HG03571 (cell line): ENCODE measurements around the gene NUP210L.
A peak's percentile ranks its signal among the peaks of the same experiment; 100 is the strongest.

Experiments used
- ATAC-seq: cut with Tn5 transposase; IDR thresholded peaks from one replicate; pipeline ENCODE4 v1.9.1; 2021; ENCODE audit not compliant: unreplicated experiment

NUP210L gene

DNA sequence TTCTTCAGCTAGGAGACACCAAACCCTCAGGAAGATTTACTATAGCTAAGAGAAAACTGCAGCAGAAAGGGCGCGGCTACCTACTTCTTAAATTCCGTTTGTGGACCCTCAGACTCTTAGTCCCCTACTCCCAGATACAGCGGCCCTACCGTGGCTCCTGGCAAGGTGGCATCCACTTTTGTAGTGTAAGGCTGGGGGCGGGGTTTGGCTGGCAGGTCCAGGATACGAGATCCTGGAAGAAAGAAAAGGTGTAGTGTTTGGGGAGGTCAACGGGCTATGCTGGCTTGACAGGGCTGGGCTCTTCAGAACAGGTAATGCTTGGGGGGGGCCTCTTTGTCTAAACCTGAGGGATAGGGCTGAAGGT is 186.9 kb downstream of the NUP210L start:
- no peak for ATAC-seq

DNA sequence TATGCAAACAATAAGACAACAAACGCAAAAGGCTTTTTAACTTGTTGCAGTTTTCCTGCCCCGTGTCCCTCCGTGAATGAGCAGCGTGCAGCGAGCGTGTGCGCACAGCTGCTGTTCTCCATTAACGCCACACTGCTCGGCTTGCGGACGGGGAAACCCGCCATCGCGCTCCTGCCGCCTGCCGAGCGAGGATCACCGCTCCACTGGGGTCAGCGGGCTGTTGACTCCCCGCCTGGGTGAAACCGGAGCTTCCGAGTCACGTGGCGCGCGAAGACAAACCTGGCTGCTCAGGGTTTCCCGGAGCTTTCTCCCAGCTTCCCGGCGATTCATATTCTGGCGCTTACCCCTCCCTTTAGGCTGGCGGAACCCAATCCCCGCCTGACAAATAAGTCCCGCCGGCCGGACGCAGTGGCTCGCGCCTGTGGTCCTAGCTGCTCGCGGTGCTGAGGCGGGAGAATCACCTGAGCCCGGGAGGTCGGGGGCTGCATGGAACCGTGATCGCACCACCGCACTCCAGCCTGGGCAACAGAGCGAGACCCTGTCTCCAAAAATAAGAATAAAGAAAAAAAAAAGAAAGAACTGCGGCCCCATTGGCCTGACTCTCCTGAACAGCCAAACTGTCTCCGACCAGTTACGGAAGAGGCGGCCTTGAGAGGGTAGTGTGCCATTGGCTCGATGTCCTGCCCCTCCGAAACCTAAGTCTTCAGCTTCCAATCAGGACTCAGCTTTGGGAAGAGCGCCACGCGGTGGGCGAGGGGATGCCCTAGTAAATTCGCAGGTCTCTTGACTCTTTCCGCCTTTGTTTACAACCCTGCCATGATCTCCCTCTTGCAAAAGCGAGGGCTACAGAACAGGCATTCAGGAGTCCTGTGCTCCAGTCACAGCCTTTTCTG is 187.5 kb downstream of the NUP210L start, which contains the start of gene CREB3L4:
Gene CREB3L4 (plus strand): TSS at position 796 of the 893 bp plus-strand sequence. CDS start 624 bp downstream, outside the sequence.
- peak; percentile 61 for ATAC-seq

DNA sequence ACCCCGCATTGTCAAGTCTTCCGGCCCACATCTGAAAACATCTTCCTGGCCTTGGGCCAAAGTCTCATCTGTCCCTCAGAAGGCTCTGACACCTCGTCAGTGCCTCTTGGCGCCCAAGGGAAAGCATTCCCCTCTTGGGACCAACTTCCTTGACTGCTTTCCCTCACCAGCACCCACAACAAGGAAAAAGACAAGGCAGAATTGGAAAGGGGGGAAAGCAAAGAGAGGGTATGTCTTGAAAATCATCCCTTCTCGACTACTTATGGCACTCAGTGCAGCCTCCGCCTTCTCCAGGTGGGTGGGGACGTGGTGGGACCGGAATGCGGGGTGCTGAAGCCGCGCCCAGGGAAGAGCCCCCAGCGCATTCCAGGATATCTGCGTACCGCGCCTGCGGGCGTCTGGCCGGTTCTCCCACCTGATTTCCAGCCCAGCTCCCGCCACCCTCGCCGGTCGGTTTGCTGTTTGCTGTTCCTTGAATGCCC is 191.0 kb downstream of the NUP210L start:
- peak; percentile 2 for ATAC-seq

DNA sequence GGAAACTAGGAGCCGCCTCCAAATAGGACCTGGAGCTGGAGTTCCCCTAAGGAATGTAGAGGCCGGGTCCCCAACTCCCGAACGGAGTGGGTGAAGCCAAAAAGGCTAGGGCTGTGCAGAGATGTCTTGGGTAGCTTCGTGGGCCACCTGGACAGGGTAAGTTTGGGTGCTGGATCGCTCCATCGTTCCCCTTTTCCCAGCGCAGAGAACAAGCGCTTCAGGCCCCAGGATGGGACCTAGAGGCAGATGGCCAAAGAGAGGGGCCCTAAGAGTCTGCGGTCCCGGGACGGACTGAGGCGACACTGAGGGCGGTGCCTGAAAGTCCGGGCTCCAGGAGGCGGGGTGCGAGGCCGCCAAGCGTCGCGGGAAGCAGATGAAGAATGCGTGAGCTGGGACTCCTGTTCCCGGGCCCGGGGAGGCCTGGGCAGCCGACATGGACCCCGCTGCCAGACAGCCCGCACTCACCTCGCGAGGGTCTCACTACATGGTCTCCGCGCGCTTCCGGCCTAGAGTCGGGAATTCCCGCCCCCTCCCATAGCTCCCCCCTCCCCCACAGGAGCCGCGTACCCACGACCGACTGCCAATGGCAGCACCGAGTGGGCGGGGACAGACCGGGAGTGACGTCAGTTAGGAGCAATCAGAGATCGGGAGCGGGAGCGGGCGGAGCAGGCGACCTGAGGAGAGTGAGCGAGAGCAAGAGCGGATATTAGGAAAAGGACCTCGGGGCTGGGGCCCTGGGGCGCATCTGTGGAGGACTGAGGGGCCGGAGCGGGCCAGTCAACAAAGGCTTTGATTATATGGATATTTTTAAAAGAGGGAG is 191.6 kb downstream of the NUP210L start, which contains the start of gene SLC39A1:
Gene SLC39A1 (minus strand): TSS at position 508 of the 820 bp plus-strand sequence. CDS start 822 bp downstream, outside the sequence.
- peak; percentile 35 for ATAC-seq

DNA sequence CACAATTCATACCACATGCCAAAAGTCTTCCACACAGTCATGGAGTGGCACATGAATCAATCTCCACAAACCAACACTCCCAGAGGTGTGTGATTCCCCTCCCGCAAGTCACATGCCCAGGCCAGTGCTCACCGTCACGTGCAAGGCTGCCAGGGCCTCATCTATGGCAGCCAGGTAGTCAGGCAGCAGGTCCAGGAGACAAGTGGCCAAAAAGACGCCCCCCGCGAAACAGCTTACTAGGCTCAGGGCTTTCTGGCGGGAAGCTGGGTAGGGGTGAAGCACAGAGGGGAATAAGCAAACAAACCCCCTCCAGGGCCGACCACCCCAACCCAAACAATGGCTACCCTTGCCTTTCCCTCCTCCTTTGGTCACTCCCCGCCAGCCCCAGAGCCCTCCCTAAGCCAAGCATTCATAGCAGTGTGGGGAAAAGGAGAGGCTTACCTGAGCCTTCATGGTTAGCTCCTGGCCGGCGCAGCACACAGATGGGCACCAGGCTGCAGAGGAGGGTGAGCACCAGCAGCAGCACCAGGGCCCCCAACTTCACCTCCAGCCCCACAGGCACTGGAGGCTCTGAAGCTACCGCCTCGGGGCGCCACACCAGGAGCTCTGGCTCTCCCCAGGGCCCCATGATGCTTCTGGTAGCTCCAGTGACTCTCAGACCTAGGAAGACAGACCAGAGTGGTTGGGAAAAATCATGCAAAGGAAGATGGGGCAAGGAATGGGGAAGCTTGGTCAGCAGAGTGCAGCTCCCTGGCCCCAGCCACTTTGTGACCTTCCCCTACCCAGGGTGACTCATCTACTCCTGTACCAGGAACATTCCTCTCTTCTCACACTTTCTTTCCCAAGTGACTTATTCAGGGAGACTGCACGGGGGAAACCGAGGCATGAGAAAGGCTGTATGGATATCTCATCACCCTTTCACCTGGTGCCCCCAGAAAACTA is 192.5 kb downstream of the NUP210L start:
- no peak for ATAC-seq

DNA sequence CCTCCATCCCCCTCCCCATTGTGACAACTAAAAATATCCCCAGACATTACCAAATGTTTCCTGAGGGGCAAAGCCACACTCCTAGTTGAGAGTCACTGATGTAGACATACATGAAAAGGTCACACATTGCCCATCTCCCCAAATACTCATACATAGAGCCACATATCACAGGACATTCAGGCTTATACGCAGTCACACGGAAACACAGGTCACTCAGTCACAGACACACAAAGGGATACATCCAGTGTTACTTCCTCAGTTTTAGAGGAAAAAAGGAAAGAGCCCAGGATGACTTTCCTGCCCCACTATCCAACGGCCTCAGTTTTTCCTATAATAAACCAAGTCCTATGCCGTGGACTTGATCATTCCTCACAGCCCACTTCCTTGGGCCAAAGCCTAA is 193.5 kb downstream of the NUP210L start:
- no peak for ATAC-seq

DNA sequence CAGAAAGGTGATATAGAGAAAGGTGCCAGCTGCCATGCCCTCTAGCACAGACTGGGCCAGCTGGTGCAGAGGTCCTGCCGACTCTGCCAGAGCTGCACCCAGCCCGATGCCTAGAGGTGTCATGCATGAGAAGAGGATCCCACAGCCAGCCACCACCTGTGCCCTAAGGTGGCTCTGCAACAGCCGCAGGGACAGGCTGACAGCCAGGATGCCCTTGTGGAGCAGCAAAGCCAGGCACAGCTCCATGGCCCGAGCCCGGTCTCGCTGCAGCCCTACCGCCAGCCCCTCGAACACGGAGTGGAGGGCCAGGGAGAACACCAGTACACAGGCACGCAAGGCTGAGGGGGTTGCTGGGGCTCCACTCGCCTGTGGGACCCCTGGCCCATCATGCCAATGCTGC is 194.7 kb downstream of the NUP210L start:
- ATAC-seq: no peak

DNA sequence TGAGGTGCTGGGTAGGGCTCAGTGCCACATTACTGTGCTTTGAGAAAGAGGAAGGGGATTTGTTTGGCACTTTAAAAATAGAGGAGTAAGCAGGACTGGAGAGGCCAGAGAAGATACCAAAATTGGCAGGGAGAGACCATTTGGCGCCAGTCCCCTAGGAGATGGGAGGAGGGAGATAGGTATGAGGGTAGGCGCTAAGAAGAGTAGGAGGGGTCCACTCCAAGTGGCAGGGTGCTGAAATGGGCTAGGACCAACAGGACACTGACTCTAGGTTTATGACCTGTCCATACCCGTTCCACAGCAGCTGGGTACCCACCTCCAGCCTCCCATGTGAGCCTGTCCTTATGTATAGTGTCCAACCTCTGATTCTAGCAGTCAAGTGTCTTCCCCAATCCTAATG is 195.4 kb downstream of the NUP210L start:
- ATAC-seq: no peak

DNA sequence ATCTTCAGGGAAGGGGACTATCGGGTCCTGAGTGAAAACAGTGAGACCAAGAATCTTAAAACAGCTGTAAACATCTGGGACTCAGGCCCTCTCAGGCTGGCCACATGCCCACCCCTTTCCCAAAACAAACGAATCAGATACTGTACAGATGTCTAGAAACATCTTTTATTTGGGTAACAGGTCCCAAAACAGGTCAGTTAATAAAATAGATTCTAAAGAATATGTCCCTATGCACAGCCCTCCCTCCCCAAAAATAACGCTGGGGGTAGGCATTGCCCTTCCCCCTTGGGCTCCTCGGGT is 196.0 kb downstream of the NUP210L start:
- ATAC-seq: peak; percentile 1

DNA sequence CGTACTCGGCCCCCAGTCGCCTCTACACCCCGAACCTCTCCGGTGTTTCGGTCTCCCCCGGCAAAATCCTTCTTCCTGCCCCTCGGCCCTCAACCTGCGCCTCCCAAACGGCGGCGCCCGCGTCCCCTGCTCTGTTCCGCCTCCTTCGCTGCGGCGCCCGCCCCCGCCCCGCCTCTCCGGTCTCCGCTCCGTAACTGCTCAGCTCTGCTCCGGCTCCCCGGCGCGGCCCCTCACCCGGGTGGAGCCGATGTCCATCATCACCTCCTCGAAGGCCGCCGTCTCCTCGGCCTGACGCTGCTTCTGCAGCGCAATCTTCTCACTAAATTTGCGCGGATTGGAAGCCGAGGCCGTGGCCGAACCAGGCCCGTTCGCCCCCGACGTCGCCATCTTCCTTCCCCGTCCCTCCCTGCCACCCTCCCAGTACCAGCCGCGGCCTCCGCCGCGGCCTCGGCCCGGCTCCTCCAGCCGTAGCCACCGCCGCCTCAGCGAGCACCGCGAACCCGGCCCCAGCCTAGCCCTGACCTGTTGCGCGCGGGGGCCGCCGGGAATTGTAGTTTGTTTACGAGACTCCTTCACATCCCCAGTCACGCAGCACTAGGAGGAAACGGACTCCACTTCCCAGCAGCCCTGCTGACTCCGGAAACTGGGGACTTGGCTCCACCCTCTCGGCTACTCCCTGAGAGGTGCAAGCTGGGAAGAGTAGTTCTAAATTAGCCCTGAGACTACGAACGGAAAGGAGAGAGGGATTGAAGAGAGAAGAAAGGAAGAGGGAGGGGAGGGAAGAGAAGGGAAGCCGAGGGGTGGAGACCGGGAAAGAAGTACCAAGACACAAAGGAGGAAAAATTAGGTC is 196.5 kb downstream of the NUP210L start, which contains the start of gene CRTC2:
Gene CRTC2 (minus strand): TSS at position 502 of the 850 bp plus-strand sequence. CDS start 115 bp downstream, at position 387.
- ATAC-seq: peak; percentile 75

DNA sequence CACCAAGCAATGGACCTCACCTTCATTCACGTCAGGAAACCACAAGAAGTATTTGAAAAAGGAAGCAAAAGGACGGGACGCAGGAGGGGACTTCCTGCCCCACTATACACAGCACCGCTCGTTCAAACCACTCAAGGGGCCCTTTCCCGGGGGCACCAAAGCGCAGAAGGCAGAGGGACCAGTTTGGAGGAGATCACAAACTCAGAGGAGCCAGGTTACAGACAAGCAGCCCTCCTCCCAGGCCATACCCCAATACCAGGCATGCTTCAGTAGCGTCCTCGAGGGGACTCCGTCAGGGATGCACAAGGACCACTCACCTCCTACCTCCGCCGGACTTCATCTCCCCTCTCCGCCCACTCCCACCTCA is 197.1 kb downstream of the NUP210L start:
- ATAC-seq: peak; percentile 25

DNA sequence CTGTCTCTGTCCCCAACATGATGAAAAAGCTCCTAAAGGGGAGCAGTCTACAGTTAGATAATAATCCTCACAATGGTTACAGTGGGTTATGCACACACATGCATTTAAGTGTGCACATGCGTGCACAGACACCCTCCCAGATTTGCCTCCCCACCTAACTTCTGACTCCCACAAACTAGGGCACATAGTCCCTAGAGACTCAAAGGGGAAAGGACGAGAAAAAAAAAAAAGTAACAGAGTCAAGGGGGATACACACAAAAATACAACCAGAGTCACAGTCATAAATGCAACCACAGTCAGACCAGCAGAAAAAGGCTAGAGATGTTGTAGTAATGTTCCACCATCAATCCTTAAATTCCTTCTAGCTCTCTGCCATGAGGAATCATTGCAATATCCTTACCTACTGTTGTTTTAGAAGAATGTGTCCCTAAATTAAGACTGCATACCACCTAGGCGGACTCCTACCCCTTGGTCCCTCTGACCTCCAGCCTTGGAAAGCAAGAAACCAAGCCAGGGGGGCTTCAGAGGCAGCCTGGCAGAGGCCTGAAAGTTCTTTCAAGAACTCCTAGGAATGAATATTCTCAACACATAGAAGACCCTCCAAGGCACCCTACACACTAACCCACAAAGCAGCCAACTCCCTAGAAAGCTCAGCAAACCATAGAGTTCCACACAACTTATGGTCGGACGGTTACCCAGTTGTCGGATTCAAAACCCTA is 197.7 kb downstream of the NUP210L start:
- ATAC-seq: no peak

DNA sequence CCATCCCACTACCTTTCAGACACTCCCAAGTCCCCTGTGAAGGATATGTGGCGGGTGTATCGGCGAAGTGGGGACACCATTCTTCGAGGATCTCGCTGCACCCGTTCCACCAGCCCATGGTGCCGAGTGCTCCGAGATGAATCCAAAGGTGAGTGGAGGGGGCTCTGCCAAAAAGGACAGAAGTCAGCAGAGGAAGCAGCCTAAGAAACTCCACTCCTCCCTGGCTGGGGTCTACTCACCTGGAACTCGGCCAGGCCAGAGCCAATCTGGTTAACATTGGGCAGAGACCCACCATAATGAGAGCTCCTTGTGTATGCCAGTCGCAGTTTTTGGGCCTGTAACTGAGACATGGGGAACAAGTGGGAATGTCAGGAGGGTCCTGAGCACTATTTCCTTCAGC is 200.0 kb downstream of the NUP210L start:
- no peak for ATAC-seq

DNA sequence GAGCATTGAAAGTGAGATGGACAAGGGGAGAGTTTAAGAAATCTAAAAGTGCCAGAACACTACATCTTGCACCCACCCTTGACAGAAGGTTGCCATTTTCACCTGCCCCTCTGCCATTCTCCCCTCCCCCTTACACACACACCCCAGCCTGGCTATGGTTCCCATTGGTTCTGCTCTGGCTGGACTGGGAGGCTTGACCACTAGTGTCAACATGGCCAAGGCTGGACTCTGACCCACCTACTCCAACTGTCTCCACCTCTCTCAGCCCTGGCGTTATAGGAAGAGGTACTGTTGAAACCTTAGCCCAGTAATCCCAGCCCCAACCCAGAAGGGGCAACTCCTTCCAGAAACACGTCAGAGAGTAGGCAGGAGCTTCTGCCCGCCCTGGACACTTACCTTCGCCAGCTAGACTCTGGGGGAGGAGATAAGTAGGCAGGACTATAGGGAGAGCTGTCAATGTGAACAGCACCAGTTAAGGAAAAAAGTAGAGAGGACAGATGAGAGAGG is 201.0 kb downstream of the NUP210L start:
- no peak for ATAC-seq

DNA sequence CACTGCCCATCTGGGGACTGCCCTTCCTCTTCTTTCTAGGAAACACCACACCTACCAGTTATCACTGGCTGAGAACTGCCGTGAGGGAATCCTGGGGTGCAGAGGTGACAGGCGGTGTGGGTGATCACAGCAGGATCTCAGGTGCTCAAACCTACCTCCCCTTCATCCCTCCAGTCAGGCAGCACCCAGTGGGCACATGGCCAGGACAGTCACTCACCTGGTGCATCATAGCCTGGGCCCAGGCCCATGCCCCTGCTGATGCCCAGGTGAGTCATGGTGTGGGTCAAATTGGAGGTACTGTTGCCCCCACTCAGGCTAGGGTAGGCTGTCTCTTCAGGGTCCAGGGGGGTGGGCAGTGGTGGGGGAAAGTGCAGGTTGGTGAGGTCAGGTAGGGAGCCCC is 203.1 kb downstream of the NUP210L start:
- no peak for ATAC-seq

DNA sequence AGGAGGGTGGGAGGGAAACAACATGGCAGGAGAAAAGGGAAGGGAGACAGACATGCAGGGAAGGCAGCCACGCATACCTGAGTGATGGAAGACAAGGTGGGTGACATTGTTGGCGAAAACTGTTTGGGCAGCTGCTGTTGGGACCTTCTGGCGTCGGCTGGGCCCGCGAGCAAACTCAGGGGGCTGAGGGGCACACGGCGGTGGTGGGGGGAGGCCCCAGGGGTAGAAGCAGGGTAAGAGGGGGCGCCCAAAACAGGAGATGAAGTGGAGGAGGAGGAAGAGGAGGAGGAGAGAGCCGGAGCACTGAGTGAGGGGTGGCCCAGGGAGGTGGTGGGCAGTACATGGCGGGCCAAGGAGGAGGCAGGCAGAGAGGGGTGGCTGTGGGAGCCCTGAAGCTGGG is 203.7 kb downstream of the NUP210L start:
- ATAC-seq: no peak

DNA sequence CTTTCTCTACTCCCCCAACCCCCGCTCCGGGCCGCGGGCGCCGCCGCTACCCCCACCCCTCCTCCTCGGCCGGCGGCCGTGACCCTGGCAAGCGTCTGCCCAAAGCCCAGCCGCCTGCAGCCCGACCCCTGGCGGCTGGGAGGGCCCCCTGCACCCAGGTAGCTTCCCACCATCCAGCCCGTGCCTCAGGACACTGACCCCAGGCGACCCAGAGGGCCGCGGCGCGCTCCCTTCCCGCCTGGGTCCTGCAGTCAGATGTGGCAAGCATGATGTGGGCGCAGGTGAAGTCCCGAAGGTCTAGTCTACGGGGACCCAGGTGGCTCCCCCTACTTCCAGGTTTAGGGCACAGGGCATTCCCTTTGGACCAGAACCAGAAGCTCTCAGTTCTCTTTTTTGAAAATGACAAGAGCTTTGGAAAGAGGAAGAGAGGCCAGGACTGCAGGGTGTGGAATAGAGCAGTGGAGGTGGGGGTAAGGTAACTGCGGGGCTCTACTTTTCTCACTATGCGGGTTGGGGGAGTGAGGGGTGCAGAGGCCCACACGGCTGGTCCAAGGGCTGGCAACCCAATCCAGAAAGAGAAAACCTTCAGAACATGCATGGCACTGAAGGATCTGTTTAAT is 208.1 kb downstream of the NUP210L start, which contains the start of gene DENND4B:
Gene DENND4B (minus strand): TSS at position 97 of the 620 bp plus-strand sequence. CDS start 2,344 bp downstream, outside the sequence.
- ATAC-seq: peak; percentile 54
